Astrocyte (in vitro differentiated cells and primary cell): ENCODE results near the gene POFUT2.

Experiments used
- CTCF ChIP-seq: IDR thresholded peaks from 2 replicates; pipeline ENCODE4 v1.5.1; 2011; ENCODE audit warnings: low read depth, mild to moderate bottlenecking, inconsistent platforms, low read length, moderate library complexity; ENCODE audit not compliant: insufficient read depth
- EZH2 ChIP-seq: IDR thresholded peaks from 2 replicates; pipeline ENCODE4 v1.6.1; 2012; ENCODE audit warnings: mild to moderate bottlenecking, low read length, inconsistent platforms; ENCODE audit not compliant: insufficient read depth

GRCh38 chr21:45267390-45267760, 20.3 kb downstream of the POFUT2 start:
- TF ChIP-seq CTCF (no peak), EZH2 (no peak)
